ENCODE measurements around the gene ZFP1.

Gene ZFP1

DNA sequence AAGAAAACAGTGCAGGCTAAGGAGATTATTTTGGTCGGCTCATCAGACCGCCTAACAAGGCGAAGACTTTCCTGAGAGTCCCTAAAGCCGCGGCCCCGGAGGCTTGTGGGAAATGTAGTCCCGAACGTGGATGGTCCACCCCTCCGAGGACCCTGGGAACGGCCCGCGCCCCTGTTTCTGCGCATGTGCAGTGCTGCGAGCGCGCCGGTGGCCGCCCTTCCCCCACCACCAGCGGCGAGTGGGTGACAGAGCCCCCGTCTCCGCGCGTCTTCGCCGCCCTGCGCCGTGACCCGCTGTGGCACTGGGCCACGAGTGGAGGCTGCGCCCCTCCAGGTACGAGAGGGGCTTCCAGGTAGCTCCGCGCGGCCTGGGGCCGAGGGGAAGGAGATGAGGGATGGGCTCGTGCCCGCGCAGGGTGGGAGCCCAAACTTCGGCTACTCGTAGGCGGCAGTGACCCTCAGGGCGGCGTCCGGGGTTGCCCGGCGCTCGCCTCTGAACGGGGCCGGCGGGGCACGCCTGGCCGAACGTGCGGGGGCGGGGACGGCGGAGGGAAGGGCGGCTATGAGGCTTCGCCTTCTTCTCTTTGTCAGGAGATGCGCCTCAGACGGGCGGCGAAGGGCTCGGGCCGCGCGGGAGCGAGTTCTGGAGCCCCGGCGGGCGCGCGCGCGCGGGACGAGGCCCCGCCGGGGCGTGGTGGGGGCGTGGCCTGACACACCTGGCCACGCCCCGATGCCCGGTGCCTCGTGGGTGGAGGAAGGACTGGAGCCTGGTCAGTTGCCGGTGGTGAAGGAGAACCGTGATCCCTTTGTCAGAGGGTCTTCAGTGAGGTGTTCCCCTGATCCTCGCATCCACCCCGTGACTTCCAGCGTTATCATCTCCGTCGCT is at the start of gene ZFP1:
TSS of gene ZFP1 (plus strand) at position 214 of the 885 bp plus-strand sequence. CDS start 4,428 bp downstream, outside the sequence.
- DNase-seq (ENCODE audit: low read depth), result peak; percentile 95

DNA sequence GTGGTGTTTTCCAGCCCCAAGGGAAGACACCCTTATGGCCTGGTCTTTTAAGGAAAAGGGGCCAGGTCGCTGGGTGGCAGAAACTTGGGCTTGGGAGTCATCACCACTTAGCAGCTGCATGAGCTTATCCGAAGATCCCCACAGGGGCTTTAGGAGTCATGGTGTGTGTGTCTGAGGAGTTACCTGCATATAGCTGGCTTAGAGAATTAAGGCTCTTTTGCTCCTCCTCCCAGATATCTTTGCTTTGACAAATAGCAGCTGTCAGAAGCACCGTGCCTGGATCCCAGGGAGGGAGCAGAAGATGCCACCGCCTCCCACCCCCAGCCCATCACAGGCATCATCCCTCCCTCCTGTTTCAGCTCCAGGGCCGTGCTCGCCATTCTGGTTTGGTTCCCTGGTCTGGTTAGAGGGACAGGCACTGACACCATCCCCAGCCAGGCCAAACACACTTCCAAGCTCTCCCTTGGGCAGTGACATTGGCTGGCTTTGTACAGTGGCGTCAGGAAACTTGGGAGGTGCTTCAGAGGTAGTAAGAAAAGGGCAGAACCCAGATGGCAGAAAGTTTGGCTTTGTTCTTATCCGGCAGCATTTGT is 49.2 kb upstream of the ZFP1 start:
- DNase-seq (ENCODE audit: low read depth), result no peak

DNA sequence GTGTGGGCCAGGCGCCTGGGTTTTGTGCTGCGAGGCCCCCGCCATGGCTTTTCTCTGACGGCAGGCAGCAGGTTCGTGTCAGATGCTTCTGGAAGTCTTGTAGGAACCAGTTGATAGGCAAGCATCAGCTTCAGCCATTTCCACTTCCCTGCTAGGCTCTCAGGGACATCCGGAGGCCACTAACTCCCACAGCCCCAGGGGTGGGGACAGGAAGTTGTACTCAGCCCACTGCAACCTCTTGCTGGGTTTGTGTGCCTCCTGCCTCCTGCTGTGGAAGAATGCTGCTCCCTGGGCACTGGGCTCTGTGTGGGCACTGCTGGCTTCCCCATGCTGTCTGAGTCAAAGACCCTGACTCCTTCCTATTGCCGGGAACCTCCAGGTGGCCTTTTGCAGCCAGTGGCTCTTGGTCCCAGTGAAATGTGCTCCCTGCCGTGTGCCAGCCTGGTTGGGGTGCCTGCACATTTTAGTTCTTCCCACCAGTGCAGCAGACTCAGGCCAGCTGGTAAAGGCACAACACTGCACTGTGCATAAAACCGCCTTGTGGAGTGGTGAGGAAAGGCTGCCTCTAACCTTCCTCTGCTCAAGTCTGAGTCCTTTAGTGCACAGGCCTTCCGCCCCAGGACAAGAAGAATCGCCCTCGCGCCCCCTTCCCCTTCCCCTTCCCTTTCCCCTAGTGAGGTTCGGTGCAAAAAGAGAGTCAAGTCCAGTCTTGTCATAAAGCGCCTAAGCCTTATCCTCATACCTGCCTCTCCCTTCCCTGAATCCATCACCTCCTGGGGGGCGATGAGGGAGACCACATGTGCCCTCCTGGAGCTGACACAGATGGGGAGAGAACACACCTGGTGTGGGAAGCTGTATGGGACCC is 48.4 kb upstream of the ZFP1 start:
- DNase-seq (ENCODE audit: low read depth), result no peak

GRCh38 chr16:75100603-75100990 is 47.7 kb upstream of the ZFP1 start:
- DNase-seq (ENCODE audit: low read depth), result no peak

GRCh38 chr16:75101635-75102034 is 46.7 kb upstream of the ZFP1 start:
- DNase-seq (ENCODE audit: low read depth), result no peak

GRCh38 chr16:75102595-75102994 is 45.7 kb upstream of the ZFP1 start:
- no peak for DNase-seq (ENCODE audit: low read depth)

- DNase-seq (ENCODE audit: low read depth), result no peak
These were observed 44.3 kb upstream of the ZFP1 start for GRCh38 chr16:75103994-75104393.

GRCh38 chr16:75104836-75105235 is 43.5 kb upstream of the ZFP1 start:
- no peak for DNase-seq (ENCODE audit: low read depth)

DNA sequence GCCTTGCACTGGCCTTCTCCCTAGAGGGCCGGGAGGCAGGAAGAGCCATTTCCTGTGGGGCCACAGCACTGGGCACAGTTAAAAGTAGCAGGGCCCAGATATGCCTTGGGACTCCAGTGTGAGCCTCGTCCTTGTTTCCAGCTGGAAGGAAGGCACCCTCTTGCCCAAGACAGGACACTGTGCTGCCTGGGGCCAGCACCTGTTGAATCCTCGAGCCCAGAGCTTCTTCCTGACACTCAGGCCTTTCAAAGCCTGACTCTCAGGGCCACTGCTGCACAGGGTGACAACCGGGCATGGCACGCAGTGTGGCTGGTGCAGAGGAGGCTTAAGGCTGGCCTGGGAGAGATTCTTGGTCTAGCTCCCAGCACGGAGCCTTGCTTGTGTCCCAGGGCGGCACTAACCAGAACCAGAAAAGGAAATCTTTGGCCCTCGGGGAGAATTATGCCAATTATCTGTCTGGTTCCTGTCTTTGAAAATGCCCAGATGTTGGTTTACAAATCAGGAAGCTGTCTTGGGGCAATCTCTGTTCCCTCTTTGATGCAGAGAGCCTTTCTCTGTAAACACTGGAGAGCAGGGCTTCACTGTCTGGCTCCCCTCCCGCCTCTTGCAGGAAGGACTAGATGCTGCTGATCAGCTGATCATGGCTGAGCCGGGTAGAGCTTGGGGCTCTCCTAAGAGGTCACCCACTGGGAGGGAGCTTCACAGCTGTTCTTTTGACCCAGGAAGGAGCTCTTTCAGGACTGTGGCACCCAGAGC is 42.8 kb upstream of the ZFP1 start:
- DNase-seq (ENCODE audit: low read depth), result no peak

DNA sequence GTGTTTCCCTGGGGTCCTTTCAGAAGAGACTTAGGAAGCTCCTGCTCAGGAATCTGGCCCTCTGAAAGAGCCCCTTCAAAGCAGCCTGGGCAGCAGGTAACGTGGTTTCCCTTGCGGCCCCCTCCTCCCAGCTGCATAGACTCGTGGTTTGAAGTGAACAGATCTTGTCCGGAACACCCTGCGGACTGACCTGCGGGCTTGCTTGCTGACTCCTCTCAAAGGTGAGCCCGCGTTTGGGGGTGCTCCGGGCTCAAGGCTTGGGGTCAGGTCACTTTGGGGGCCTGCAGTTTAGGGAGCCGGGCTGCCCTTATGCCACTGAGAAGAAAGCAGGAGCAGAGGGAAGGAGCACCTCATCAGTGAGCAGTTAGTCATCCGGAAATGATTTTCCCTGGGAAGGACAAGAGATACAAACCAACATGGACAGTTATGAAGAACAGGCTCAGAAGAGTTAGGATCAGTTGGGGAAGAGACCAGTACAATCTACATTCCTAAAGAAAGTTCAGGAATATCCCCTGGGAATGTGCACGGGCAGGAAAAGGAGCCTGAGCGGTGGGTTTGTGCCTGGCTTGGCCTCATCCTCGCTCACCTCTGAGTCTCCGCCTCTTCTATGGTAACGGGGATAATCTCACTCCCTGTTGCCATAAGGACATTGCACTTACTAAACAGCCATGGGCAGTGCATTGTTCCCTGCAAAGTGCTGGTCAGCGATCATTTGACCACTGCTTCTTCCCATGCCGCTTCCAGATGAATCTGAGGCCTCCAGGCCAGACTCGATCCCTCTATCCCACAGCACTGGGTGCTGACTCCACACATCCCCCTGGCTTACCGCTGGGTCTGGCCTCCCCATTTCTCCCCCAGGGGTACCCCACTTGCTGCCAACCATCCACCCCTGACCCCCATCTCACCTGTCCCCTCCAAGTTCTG is 41.7 kb upstream of the ZFP1 start:
- no peak for DNase-seq (ENCODE audit: low read depth)

DNA sequence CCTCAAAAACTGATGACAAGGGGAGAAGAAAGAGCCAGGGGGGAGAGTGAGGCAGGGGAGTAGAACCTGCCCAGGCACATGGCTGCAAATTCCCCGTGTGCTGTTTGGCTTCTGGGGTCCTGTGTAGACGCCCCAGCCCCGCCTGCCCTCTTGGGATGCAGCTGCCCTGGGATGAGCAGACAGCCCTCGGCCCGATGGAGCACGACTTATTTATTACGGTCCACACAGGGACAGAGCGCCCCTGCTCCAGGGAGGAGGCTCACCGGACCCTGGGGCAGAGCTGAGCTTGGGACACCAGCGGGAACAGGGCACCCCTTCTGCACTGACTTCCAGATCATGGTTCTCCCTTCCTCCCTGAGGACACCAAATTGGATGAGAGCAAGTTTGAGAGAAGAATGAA is 40.8 kb upstream of the ZFP1 start:
- DNase-seq (ENCODE audit: low read depth), result no peak

- peak; percentile 63 for DNase-seq (ENCODE audit: low read depth)
These were observed 39.3 kb upstream of the ZFP1 start for GRCh38 chr16:75108792-75109731.

- no peak for DNase-seq (ENCODE audit: low read depth)
These were observed 38.5 kb upstream of the ZFP1 start for GRCh38 chr16:75109732-75110243.

DNA sequence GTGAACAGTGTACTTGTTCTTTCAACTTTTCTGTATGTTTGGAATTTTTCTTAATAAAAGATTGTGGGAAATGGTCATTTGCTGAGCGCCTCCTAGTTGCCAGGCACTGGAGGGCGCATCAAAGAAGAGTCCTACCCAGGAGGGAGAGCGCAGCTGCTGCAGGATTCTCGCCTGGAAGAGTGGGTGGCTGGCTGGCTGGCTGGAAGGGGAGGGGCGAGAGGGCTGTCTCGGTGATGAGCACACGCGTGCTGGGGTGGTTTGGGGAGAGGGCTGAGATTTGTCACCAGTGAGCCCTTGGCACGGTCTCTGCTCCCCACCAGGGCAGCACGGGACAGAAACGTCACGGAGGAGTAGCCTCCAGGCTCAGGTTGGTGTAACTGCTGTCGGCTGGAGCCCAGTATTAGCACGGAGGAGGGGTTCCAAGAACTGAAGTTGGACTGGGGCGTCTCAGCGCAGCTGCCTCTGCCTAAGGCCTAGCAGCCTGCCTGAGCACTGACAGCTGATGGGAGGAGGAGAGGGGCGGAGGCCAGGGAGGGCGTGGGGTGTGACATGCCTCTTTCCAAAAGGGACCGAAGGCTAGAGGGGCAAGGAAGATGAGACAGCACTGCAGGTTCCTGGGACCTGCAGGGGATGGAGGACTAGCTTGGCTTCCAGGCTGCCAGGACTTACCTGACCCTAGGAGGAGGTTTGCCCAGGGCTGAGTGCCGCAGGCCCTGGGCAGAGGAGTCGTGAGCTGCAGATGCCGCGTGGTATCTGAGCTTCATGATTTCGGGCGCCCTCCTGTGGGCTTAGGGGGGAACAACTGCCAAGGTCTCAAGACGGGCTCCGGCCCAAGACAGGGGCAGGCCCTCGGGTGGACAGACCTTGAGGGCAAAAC is 37.4 kb upstream of the ZFP1 start:
- DNase-seq (ENCODE audit: low read depth), result peak; percentile 82

DNA sequence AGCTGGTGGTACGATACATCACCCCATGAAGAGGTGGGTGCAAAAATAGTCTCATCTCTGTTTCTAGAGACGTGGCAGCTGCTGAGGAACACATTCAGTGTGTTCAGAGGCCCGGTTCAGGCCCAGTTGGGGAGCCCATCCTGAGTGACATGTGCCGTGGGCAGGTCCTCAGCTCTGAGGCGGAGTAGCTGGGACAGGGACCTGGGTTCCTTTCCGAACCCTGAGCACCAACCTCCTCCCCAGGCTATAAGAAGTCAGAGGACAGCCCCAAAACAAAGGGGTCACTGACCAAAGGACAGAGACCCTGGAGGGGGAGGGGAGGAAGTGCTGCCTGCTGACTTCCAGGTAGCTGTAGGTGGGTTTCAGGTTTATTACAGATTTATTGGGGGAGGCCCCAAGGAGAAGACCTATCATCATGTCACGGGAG is 36.8 kb upstream of the ZFP1 start:
- no peak for DNase-seq (ENCODE audit: low read depth)

DNA sequence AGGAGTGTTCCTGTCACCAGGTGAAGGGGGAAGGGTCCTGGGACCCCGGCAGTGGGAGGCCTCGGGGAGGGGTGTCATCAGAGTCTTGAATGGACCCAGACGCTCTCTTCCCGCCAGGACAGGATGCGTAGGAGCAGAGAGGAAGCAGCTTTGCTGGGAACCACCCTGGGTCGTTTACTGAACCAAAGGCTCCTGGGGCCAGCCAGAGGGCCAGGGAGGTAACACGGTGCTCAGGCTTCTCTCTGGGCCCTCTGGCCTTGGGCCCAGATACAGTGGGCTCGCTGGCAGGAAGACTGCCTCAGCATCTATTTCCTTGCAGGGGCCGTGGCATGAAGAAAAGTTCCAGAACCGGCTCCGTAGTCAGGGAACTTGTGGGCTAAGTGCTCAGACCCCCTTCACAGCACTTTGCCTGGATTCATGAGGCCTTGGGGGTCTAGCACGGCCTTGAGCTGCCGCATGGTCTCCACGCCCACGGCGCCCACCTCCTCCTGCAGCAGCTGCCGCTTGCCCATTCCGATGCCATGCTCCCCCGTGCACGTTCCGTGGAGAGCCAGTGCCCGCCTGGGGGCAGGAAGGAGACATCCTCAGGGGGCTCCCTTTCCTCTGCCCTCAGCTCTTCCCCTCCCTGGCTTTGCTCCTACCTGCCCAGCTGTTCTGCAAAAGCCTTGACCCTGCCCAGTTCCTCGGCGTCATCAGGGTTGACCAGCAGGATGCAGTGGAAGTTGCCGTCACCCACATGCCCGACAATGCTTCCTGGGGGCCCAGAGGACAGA is 36.2 kb upstream of the ZFP1 start:
- DNase-seq (ENCODE audit: low read depth), result no peak

- DNase-seq (ENCODE audit: low read depth), result no peak
These were observed 35.4 kb upstream of the ZFP1 start for GRCh38 chr16:75112734-75113491.
